Stimulated activated CD4-positive, alpha-beta T cell treated with anti-CD3 and anti-CD28 coated beads, Interleukin-1b, Interleukin-23, amount 100 ng/mL, for 24 hours (primary cell): ENCODE measurements around the gene HOXB6.

ENCODE experiments used
- DNase-seq, 4 experiments: peaks; one replicate each; pipeline ENCODE4 v3.0.0-alpha.2; 2020; ENCODE audit warnings: low read depth in 4 of 4, low spot score in 1 of 4

HOXB6 gene

GRCh38 chr17:48568499-48569239 is 36.1 kb downstream of the HOXB6 start:
- DNase-seq = no peak

DNA sequence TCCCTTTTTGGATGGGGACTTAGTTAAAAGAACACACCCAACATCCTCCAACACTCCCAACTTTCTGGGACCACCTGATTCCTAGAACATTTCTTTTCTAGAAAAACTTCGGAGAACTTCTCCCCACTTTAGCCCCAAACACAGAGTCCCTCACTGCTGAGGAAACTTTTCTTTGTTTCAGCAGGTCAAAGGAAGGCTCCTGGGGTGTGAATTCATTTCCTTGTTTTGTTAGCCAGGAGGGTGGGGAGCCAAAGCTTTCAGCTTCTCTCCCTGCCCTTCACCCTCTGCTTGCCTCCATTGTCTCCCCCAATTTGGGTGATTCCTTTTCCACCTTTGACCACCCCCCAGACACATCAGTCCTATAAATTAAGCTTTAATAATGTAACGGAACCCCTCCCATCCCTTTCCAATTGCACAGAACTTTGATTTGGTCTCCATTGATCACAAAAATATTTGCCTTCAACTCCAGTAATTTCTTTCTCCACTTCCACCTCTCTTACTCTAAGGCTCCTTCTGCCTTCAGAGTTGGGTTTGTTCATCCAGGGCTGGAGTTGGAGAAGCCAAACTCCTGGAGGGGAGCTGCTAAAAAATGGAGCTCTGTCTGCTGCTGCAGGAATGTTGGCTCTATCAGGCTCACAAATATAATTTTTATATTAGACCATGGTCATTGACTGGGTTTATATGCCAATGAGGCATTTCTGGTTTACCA is 37.0 kb downstream of the HOXB6 start:
- no peak for DNase-seq

- no peak for DNase-seq
These were observed 37.6 kb downstream of the HOXB6 start for GRCh38 chr17:48567209-48567608.

DNA sequence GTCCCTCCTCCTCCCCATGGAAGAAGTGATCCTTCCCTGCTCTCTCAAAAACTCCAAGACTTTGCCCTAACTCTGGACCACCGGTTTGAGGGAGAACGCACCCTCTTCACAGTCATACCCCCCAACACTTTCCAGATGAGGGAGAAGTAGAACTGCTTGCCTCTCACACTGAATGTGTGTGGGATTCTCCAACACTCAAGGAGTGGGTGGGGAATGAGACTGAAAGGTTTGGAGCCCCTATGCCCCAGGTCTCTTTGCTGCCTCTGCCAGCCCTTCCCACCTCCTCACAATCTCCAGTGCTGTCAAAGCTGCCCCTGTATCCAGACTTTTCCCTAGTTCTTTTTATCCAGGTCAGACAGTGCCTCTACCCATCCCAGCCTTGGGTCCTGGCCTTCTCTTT is 38.1 kb downstream of the HOXB6 start:
- no peak for DNase-seq

DNA sequence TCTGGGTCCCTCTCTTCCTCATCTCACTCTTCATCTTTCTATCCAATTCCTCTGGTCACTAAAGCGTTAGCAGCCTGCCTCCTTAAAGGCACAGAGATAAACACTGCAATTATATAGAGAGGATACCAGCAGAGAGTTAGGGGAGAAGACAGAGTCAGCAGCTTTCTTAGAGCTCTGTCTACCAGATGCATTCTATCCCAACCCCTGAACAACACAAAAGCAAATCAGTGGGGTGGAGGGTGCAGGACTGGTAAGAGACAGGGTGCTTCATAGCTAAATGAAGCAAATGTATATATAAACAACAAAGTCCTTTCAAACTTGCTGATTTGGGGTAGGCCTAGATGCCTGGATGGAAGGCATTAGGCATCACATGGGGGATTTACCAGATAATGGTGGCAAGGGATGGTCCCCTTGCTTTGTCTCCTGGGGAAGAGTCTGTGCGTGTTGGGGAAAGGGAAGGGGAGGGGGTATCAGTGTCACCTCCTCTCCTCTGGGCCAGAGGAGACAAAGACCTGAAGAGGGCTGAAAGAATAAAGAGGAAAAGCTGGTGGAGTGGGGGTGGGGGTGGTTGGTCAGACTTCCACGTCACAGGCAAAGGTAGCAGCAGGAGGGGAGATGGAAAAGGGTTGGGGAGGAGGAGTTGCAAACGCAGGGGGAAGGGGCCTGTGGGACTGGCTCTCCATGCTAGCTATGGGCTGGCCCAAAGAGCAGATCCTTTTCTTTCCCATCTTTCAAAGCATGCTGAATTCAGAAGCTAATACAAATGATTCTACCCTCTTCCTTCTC is 38.7 kb downstream of the HOXB6 start:
- DNase-seq = no peak

- no peak for DNase-seq
These were observed 39.7 kb downstream of the HOXB6 start for GRCh38 chr17:48565022-48565554.

DNA sequence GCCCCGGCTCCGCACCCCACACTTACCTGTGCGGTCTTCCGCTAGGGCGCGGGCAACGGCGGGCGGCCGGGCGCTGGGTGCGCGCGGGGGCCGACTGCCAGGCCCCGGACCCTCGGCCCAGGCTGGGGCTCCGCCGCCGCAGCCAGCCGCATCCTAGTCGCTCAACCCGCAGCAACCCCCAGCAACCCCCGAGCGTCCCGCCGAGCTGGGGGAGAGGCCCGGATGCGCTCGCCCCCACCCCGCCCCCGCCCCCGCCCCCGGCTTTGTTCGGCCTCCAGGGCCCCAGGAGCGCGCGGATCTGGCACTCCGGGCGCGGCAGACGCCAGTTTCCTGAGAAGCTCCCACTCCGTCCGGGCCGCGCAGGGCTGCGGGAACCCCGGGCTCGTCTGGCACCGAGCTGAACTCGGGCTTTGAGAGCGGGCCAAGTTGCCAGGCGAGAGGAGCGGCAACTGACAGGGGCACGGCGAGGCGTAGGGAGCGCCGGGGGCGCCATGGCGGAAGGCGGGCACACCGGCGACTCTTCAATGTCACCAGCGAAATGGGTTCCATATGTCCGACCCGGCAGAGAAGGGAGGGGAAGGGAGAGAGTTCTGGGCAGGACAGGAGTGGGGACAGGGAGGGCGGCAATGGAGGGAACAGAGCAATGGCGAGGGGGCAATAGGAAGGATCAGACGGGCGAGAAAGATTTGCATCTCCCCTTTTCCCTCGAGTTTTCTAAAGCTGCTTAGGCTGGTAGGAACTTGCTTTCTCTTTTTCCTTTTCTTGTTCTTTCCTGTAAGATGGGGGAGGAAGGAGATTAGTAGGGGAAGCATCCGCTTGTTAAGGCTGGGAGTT is 40.4 kb downstream of the HOXB6 start:
- no peak for DNase-seq

- DNase-seq = no peak
These were observed 41.0 kb downstream of the HOXB6 start for GRCh38 chr17:48563867-48564187.

GRCh38 chr17:48563385-48563838 is 41.4 kb downstream of the HOXB6 start:
- DNase-seq = no peak

- DNase-seq = no peak
These were observed 41.9 kb downstream of the HOXB6 start for GRCh38 chr17:48562934-48563333.

DNA sequence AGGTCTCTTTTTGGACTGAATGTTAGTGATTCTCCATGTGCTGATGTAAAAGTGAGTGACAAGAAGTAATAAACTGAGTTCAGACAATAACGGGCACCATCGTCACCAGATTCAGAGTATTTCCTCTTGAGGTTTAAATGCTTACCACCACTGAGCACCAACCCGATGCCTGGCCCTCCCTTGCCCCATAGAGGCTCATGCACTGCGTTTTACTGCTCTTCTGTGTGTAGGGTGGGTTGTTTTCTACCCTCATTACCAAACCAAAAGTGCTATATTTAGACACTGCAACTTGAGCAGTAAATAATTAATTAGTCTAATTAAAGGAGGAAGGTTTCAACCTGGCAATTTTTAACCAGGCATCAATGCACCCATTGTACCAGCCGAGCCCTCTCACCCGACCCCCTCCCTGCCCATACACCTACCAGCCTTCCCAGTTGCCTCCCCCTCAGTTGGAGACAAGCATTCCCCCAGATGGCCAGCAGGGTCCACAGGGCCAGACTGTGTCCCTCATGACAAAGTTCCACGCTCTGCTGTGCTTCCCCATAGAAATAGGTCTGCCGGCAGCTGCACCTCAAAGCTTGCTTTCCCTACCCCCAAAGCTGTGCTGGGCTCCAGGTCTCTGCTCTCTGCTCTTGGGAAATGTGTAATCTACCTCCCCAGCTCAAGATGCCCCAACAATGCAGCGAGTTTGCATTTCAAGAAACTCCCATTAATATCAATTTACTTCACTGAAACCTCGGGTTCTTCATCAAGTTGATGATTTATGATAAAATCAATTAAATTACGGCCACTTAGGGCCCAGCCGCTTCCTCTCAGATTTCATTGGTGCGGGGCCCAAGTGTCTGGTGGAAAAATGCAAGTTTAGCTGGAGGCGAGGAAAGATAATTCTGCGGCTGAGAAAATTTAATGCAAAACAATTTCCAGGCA is 42.6 kb downstream of the HOXB6 start:
- no peak for DNase-seq

- DNase-seq = no peak
These were observed 44.7 kb downstream of the HOXB6 start for GRCh38 chr17:48559840-48560817.

DNA sequence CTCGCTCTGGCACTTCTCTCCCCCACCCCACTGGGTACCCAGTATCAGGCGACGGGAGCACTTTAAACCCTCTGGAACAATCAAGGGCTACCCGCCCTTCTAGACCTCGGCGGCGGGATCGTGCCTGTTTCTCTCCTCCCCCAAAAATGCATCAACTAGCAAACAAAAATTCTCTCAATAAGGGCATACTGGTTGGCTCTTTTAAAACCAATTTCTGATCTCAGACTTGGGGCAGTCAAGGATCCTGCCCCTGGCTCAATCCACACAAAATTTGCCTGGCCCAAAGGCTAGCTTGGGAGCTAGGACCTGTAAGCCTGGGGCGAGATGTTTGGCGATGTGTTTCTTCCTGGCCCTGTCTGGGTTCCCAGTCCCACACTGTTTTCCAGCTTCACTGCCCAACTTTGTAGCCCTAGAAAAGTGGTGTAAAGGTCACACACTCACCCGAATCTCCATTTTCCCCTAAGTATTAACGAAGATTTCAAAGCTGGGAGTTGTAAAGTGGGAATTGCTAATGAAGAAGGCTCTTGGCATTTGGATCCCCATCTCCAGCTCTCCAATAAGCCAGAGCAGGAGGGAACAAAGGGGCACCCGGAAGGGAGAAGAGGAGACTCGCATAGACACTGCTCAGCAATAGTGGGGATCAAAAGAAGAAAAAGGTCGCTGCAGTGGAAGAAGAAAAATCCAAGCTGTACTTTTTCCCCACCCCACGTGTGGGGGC is 45.5 kb downstream of the HOXB6 start:
- no peak for DNase-seq

- no peak for DNase-seq
These were observed 46.0 kb downstream of the HOXB6 start for GRCh38 chr17:48558831-48559121.

- DNase-seq = no peak
These were observed 46.5 kb downstream of the HOXB6 start for GRCh38 chr17:48558057-48558830.

- no peak for DNase-seq
These were observed 48.0 kb downstream of the HOXB6 start for GRCh38 chr17:48556576-48557401.

DNA sequence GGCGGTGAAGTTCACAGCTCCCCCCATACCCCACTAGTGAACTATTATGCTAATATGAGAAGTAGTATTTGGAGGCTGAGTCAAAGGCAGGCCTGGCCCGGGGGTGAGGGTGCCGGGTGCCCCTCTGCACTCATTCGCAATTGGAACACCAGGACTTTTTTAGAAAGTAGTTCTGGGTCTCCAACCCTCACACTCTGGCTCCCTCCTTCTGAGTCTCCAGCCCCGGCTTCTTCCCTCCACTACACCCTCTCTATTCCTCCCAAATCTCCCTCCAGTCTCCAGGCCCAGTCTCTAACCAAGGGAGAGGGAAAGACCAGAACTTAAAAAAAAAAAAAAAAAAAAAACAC is 48.6 kb downstream of the HOXB6 start:
- no peak for DNase-seq
